GDM1 (cell line): ENCODE measurements around the gene UBR1.
A peak's percentile ranks its signal among the peaks of the same experiment; 100 is the strongest.
"Not testable (repeated sequence)": the region's sequence is repeated elsewhere in the genome, so short reads cannot be mapped to it uniquely, and the experiment has no call there.

Experiments used
- DNase-seq: peaks from one replicate; lab custom pipeline; 2025; lab: John Stamatoyannopoulos, UW

UBR1 gene

GRCh38 chr15:42971830-42972229 is 134.0 kb downstream of the UBR1 start:
- DNase-seq = no peak

DNA sequence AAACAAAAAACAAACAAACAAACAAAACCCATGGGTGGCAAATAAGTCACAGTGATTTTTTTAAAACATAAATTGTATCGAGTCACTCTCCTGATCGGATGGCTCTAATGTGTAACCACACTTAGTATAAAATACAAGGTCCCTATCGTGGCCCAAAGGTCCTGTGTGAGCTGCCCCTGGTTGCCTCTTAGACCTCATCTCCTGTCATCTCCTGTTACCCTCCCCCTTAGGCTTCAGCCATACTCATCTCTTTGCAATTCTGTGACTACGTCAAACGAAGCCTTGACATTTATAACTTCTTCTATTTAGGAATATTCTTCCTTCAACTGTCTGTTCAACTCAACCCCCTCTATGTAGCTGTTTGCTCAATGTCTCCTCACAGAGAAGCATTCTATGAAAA is 141.4 kb downstream of the UBR1 start:
- no peak for DNase-seq

GRCh38 chr15:42955518-42955917 is 150.3 kb downstream of the UBR1 start:
- DNase-seq = no peak

DNA sequence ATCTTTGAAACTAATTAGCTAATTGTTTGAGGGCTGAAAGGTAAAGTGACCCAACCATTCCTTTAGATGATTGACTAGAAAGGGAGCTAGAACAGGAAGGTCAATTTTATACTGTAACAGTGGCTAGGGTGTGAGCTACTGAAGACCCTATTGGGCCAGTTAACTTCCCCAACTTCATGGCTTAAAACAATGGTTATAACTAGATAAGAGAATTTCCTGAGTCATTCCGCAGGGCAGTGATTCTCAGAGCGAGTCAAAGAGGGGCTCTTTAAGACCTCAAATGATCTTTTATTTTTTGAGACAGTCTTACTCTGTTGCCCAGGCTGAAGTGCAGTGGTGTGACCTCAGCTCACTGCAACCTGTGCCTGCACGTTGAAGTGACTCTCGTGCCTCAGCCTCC is 151.5 kb downstream of the UBR1 start:
- no peak for DNase-seq

DNA sequence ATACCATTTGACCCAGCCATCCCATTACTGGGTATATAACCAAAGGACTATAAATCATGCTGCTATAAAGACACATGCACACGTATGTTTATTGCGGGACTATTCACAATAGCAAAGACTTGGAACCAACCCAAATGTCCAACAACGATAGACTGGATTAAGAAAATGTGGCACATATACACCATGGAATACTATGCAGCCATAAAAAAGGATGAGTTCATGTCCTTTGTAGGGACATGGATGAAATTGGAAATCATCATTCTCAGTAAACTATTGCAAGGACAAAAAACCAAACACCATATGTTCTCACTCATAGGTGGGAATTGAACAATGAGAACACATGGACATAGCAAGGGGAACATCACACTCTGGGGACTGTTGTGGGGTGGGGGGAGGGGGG is 156.9 kb downstream of the UBR1 start:
- not testable (repeated sequence) for DNase-seq

DNA sequence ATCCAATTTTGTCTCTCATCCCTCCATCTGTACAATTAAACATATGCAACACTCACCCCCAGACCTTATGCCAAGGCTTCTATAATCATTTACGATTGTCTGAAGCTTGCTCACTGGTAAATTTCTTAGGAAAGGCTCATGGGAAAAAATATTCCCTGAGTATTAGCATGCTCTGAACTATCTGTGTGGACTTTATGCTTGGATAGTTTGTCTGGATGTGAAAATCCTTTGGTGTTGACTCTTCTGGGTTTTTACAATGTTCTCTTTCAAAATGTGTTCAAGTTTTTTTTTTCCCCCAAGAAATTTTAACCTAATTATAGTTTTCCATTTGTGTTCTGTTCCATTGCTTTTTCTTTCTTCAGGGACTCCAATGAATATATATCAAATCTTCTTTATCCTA is 165.3 kb downstream of the UBR1 start:
- no peak for DNase-seq

GRCh38 chr15:42939841-42940240 is 166.0 kb downstream of the UBR1 start:
- no peak for DNase-seq

DNA sequence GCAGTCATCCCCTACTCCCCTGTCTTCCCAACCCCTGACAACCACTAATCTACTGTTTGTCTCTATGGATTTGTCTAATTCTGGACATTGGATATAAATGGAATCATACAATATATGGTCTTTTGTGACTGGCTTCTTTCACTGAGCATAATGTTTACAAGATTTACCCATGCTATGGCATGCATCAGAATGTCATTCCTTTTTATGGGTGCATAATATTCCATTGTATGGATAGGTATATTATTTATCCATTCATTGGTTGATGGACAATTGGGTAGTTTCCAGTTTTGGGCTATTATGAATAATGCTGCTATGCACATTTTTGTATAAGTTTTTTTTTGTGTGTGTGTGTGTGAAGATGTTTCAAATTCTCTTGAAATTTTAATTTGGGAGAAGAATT is 168.7 kb downstream of the UBR1 start:
- DNase-seq = no peak

DNA sequence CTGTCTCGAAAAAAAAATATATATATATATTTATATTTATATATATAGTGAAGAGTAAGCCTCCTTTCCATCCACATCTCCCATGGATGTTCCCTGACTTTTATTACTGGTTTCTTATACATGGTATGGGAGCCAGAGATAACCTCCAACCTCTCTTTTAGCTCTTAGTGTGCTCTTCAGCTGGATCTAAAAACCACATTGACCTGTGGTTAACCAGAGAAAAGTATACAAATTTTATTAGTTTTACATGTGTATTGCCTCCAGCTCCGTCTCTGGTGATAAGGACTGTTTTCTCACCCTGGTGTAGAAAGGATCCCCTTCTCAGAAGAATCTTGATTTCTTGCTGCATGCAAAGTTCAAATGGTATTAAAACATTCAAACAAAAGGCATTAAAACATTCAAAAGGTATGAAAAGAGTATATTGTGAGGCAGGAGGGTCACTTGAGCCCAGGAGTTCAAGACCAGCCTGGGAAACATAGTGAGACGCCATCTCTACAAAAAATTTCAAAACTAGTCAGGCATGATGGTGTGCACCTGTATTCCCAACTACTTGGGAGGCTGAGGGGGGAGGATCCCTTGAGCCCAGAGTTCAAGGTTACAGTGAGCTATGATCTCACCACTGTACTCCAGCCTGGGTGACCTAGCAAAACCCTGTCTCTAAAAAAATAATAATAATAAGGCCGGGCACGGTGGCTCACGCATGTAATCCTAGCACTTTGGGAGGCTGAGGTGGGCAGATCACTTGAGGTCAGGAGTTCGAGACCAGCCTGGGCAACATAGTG is 171.8 kb downstream of the UBR1 start:
- no peak for DNase-seq

DNA sequence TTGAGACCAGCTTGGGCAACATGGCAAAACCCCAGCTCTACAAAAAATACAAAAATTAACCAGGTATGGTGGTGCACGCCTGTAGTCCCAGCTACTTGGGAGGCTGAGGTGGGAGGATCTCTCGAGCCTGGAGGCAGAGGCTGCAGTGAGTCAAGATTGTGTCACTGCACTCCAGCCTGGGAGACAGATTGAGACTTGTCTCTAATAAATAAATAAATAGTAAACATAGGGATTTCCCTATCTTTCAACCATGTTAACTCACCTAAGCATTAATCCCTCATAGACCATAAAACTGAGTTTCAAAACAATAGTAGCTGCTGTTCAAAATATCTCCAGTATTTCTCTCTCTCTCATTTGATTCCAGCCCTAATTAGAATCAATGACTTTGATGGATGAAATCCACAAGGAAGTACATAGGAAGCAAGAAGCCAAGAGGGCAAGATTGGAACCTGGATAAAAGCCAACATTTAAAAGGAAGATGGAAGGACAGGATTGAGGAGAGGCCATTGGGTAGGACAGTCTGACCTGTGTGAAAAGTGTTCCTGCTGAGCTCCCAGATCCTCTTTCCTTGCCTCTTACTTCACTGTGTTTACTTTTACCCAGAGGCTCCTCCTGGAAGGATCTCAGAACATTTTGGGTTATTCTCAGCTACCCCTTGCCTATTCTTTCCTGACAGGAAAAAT is 172.9 kb downstream of the UBR1 start:
- no peak for DNase-seq

- no peak for DNase-seq
Measured at GRCh38 chr15:42931702-42932486, 173.9 kb downstream of the UBR1 start.

DNA sequence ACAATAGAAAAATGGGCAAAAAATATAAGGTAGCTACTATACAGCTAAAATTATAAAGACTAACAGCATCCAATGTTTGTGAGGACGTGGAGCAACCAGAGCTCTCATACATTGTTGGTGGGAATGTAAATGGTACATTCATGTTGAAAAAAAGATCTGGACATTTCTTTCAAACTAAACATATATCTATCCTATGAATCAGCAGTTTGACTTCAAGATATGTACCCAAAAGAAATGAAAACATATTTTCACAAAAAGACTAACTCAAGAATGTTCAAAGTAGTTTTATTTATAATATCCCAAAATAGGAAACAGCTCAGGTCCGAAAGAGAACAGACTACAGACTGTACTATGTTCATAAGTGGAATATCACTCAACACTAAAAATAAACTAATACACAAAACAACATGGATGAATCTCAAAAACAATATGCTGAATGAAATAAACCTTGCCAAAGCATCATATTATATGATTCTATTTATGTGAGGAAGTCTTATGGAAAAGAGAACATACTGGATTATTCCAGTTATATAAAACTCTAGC is 176.5 kb downstream of the UBR1 start:
- DNase-seq = no peak

GRCh38 chr15:42921342-42921731 is 184.5 kb downstream of the UBR1 start:
- no peak for DNase-seq

DNA sequence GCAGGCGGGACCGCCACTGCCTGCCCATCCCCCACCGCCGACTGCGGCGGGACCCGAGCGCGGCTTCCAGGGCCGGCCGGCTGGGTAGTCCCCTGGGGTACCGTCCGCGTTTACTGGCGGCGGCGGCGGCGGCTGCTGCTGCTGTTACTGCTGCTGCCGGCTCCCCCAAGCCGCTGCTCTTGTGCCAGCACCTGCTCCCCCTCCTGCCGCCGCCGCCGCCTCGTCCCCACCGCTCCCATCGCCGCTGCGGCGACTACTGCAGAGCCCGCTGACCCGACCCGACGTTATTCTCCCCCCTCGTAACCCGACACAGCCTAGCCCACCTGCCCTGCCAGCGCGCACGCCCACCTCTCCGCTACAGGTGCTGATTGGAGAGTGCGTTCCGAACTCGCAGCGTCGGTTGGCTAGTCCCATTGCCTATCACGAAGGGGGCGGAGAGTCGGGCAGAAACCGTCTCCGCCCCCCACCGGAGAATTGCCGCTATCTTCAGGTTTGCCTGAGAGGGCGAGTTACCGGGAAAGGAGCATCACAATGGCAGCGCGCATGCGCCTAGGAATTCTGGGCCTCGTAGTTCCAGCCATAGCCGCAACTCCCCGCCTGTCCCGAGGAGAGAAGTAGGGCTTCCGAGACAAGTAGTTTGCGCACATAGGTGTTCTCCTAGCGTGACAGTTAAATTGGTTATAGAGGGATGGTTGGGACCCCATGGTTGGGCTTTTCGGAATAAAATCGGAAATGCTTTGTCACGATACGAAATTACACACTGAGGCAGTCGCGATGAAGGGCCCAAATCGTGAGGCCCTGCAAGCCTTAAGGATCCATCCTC is 185.1 kb downstream of the UBR1 start, which contains the start of gene TTBK2:
TSS of gene TTBK2 (minus strand) at position 260 of the 823 bp plus-strand sequence. CDS start 42,161 bp downstream, outside the sequence.
- peak; percentile 98 for DNase-seq

- no peak for DNase-seq
Measured at GRCh38 chr15:42919799-42920518, 185.9 kb downstream of the UBR1 start.

DNA sequence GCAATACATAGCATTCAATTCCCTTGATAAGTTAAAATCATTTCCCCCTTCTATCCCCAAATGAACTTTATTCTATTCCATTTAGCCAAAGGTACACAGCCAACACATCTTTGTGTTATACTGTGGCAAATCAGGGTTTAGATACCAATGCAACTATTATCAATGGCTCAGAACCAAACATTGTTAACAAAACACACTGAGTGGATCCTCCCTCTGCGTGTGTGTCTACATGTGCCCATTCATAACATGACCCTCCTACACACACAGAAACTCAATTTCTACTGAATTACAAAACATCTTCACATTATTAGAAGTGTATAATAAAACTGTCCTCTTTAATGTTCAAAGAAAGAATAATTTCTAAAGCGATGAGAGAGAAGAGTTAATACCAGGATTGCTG is 186.5 kb downstream of the UBR1 start:
- DNase-seq = no peak

- no peak for DNase-seq
Measured at GRCh38 chr15:42918047-42918446, 187.8 kb downstream of the UBR1 start.

GRCh38 chr15:42915654-42916315 is 190.1 kb downstream of the UBR1 start:
- no peak for DNase-seq

GRCh38 chr15:42914728-42915497 is 190.9 kb downstream of the UBR1 start:
- peak; percentile 47 for DNase-seq
